SJCRH30 (cell line): Measurements from ENCODE around the gene CDK14. TPM values are rescaled to one million over a fixed set of nuclear protein-coding genes. Genes with fewer than 3 reads are reported as not detected.

ENCODE experiments used
- DNase-seq, 2 experiments: peaks; one replicate each; pipeline ENCODE4 v3.0.0-alpha.2; 2015 to 2020
- H3K27ac ChIP-seq: fragments of 250-450 bp; sonication (Bioruptor Pico); 2 replicates; pipeline ENCODE4 v1.5.1; 2020; ENCODE audit warnings: mild to moderate bottlenecking, moderate library complexity
- H3K27me3 ChIP-seq: fragments of 250-450 bp; sonication (Bioruptor Pico); 2 replicates; pipeline ENCODE4 v1.5.1; 2020; ENCODE audit warnings: mild to moderate bottlenecking, moderate library complexity
- H3K36me3 ChIP-seq: fragments of 250-450 bp; sonication (Bioruptor Pico); 2 replicates; pipeline ENCODE4 v1.5.1; 2020; ENCODE audit warnings: mild to moderate bottlenecking, moderate library complexity
- H3K4me1 ChIP-seq: fragments of 250-450 bp; sonication (Bioruptor Pico); 2 replicates; pipeline ENCODE4 v1.5.1; 2020; ENCODE audit warnings: mild to moderate bottlenecking, moderate library complexity
- H3K4me3 ChIP-seq: fragments of 250-450 bp; sonication (Bioruptor Pico); 2 replicates; pipeline ENCODE4 v1.5.1; 2020; ENCODE audit warnings: mild to moderate bottlenecking, moderate library complexity
- H3K9me3 ChIP-seq: fragments of 250-450 bp; sonication (Bioruptor Pico); replicated peaks from 2 replicates; pipeline ENCODE4 v1.5.1; 2020; ENCODE audit warnings: mild to moderate bottlenecking, moderate library complexity
- total RNA-seq: library from RNA; depleted of rRNA; stranded (reverse); fragments of >200 nt; shearing (Covaris generic); gene quantifications from 2 replicates; pipeline ENCODE4 v1.2.3, GENCODE V29; 2014

Gene CDK14
- total RNA-seq, 1 experiment from 2014 or later, result 78.2 TPM

DNA sequence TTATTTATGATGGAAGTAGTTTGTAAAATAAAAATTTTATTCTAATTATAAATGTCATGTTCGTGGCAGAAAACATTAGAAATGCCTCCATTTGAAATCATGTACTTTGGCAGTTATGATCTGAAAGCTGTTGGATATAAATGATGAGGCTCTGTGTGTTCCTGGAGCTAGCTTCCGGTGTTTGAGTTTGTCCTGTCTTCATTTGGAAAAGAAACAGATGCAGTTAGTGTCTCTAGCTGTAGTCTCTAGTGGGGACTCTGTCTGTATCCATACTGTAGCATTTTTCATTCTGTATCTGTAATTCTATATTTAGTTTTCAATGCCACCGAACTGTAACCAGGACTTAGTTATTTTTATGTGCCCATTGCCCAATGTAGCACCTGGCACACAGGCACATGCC is 471.1 kb downstream of the CDK14 start:
- H3K27ac ChIP-seq, result no peak overlapping the region

GRCh38 chr7:91068136-91068795 is 472.1 kb downstream of the CDK14 start:
- H3K27ac ChIP-seq, result no peak overlapping the region
- H3K36me3 ChIP-seq, result peaks cover 24% of the 10 kb centered on the region
- no peak for DNase-seq
- H3K9me3 ChIP-seq, result no peaks in the 10 kb centered on the region; the same call in 1 of the 2 replicates
- H3K27me3 ChIP-seq, result no peaks in the 10 kb centered on the region
- no peaks in the 10 kb centered on the region for H3K4me1 ChIP-seq
- no peak overlapping the region for H3K4me3 ChIP-seq

More for the DNA sequence above, 471.1 kb downstream of the CDK14 start:
- no peak for DNase-seq
- H3K36me3 ChIP-seq, result peaks cover 14% of the 10 kb centered on the region
- no peaks in the 10 kb centered on the region for H3K27me3 ChIP-seq
- H3K4me1 ChIP-seq, result no peaks in the 10 kb centered on the region
- no peaks in the 10 kb centered on the region; the same call in 1 of the 2 replicates for H3K9me3 ChIP-seq
- no peak overlapping the region for H3K4me3 ChIP-seq

DNA sequence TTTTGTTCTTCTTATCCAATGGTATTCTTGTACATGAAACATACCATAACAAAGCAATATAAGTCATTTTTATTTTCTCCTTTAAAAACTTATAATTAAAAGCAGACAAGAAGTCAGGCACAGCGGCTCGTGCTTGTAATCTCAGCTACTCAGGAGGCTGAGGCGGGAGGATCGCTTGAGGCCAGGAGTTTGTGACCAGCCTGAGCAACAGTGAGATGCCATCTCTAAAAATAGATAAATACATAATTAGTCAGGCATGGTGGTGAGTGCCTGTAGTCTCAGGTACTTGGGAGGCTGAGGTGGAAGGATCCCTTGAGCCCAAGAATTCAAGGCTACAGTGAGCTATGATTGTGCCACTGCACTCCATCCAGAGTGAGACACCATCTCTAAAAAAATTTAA is 473.0 kb downstream of the CDK14 start:
- H3K4me1 ChIP-seq, result no peaks in the 10 kb centered on the region
- no peak overlapping the region for H3K27ac ChIP-seq
- no peaks in the 10 kb centered on the region; the same call in 1 of the 2 replicates for H3K9me3 ChIP-seq
- no peaks in the 10 kb centered on the region for H3K27me3 ChIP-seq
- no peak for DNase-seq
- H3K36me3 ChIP-seq, result peaks cover 19% of the 10 kb centered on the region
- H3K4me3 ChIP-seq, result no peak overlapping the region

DNA sequence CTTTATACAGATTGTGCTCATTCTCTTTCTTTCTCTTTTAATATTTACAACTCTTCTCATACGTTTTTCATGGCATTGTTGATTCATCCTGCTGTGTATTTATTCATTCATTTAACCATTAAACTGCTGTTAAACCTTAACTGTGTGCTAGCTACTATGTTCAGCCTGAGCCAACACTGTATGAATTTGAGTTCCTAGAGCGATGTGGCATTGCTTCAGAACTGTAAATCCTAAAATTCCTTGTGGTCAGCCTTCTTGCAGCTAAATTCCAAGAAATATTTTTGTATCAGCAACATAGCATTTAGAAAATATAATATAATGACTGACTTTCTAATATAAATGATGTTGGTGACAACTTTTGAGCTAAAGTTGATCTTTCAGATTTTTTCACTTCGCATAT is 483.4 kb downstream of the CDK14 start:
- Histone ChIP-seq H3K9me3 (no peaks in the 10 kb centered on the region), H3K27ac (no peak overlapping the region), H3K36me3 (no peaks in the 10 kb centered on the region), H3K4me1 (peaks cover 10% of the 10 kb centered on the region), H3K27me3 (no peaks in the 10 kb centered on the region), H3K4me3 (no peak overlapping the region)
- no peak for DNase-seq

DNA sequence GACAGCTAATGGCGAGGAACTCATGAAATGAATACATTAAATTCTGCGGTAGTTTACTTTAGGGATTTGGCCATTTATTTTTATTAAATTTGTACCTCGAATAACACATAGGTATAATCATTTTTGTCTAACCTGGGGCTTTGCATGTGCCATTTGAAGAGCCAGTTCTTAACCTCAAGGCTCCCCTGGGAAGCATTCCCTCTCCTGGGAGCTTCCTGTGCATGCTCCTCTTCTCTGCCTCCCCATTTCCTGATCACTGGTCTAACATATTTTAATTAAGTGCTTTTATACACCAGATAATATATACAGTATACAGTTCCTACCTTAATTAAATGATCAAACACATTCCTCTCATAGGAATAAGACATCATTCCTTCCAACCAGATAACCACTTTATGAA is 484.2 kb downstream of the CDK14 start:
- H3K27ac ChIP-seq, result no peak overlapping the region
- no peak for DNase-seq

DNA sequence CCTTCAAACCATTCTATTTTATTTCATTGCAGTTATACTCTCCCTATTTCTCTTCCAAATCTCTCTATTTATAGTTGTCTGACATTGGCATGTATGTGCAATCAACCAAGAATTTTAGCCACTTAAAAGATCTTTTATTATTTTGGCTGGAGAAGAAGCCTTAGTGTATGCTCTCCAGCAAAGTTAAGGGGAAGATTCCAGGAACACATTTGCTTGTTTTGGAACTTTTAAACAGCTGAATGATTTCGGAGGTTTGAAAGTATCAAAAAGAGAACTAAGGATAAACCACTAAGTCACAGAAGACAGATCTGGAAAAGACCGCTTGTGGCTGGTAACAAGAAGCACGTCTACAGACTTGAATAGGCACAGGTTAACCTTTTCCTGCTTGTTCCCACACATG is 485.9 kb downstream of the CDK14 start:
- Histone ChIP-seq H3K4me3 (no peak overlapping the region), H3K36me3 (no peaks in the 10 kb centered on the region), H3K27ac (no peak overlapping the region), H3K9me3 (no peaks in the 10 kb centered on the region), H3K27me3 (no peaks in the 10 kb centered on the region), H3K4me1 (peaks cover 10% of the 10 kb centered on the region)
- DNase-seq, result no peak

More for the DNA sequence above, 484.2 kb downstream of the CDK14 start:
- H3K4me1 ChIP-seq, result peaks cover 10% of the 10 kb centered on the region
- no peaks in the 10 kb centered on the region for H3K27me3 ChIP-seq
- no peaks in the 10 kb centered on the region for H3K9me3 ChIP-seq
- no peak overlapping the region for H3K4me3 ChIP-seq
- H3K36me3 ChIP-seq, result no peaks in the 10 kb centered on the region

DNA sequence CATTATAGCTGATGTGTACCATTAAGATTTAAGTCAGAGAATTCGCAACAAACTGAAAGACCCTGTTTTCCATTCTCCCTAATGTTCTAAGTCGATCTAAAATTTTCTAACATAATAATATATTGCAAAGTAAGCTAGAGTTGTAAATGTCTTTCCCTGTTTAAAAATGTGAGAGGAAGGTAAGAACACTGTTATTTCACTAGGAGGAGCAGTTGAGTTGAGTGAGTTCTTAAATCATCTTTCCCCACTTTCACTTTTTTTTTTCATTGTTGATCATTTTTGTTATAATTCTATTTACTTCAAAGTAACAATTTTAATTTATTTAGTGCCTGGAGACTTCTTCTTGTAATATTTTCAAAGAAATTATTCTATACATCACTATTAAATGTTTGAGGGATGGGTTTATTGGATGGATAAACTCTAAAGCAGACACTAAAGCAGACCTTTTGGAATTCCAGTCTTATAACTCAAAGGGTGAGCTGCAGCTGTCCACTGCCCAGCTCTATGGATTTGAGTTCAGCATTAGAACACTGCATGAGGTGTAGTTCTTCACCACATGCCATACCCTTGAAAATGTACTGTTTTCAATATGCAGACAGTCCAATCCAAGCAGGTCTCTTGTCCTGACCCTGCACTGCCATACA is 486.9 kb downstream of the CDK14 start:
- DNase-seq, result peak in 1 of 2 experiments; percentile 47
- peaks cover 10% of the 10 kb centered on the region for H3K4me1 ChIP-seq
- no peaks in the 10 kb centered on the region for H3K36me3 ChIP-seq
- H3K9me3 ChIP-seq, result no peaks in the 10 kb centered on the region
- no peak overlapping the region for H3K27ac ChIP-seq
- H3K4me3 ChIP-seq, result no peak overlapping the region
- H3K27me3 ChIP-seq, result no peaks in the 10 kb centered on the region

GRCh38 chr7:91083855-91084644 is 487.9 kb downstream of the CDK14 start:
- no peaks in the 10 kb centered on the region for H3K9me3 ChIP-seq
- no peak overlapping the region for H3K27ac ChIP-seq
- no peaks in the 10 kb centered on the region for H3K27me3 ChIP-seq
- peaks cover 11% of the 10 kb centered on the region for H3K4me1 ChIP-seq
- DNase-seq, result peak; percentile 9 to 29
- H3K4me3 ChIP-seq, result no peak overlapping the region
- H3K36me3 ChIP-seq, result no peaks in the 10 kb centered on the region

- no peak for DNase-seq
- Histone ChIP-seq H3K9me3 (no peaks in the 10 kb centered on the region), H3K27ac (no peak overlapping the region), H3K36me3 (no peaks in the 10 kb centered on the region), H3K4me3 (no peak overlapping the region), H3K27me3 (no peaks in the 10 kb centered on the region), H3K4me1 (peaks cover 3% of the 10 kb centered on the region)
These were observed 489.1 kb downstream of the CDK14 start for GRCh38 chr7:91085175-91085574.

- Histone ChIP-seq H3K9me3 (no peaks in the 10 kb centered on the region), H3K4me1 (peaks cover 3% of the 10 kb centered on the region), H3K4me3 (no peak overlapping the region), H3K27ac (no peak overlapping the region), H3K36me3 (no peaks in the 10 kb centered on the region), H3K27me3 (no peaks in the 10 kb centered on the region)
- DNase-seq, result no peak
These were observed 490.1 kb downstream of the CDK14 start for GRCh38 chr7:91086200-91086599.

GRCh38 chr7:91088156-91088555 is 492.0 kb downstream of the CDK14 start:
- no peak for DNase-seq
- H3K9me3 ChIP-seq, result no peaks in the 10 kb centered on the region
- H3K36me3 ChIP-seq, result 0 out of 2 replicates have a peak, but pooled peaks cover 2% of the 10 kb centered on the region
- no peak overlapping the region for H3K4me3 ChIP-seq
- no peaks in the 10 kb centered on the region for H3K27me3 ChIP-seq
- H3K4me1 ChIP-seq, result peaks cover 3% of the 10 kb centered on the region
- no peak overlapping the region for H3K27ac ChIP-seq

- no peaks in the 10 kb centered on the region for H3K27me3 ChIP-seq
- no peak overlapping the region for H3K27ac ChIP-seq
- H3K4me1 ChIP-seq, result peaks cover 3% of the 10 kb centered on the region; the same call in 1 of the 2 replicates
- no peak for DNase-seq
- no peak overlapping the region for H3K4me3 ChIP-seq
- no peaks in the 10 kb centered on the region for H3K9me3 ChIP-seq
- 0 out of 2 replicates have a peak, but pooled peaks cover 2% of the 10 kb centered on the region for H3K36me3 ChIP-seq
These were observed 492.6 kb downstream of the CDK14 start for GRCh38 chr7:91088691-91089090.

DNA sequence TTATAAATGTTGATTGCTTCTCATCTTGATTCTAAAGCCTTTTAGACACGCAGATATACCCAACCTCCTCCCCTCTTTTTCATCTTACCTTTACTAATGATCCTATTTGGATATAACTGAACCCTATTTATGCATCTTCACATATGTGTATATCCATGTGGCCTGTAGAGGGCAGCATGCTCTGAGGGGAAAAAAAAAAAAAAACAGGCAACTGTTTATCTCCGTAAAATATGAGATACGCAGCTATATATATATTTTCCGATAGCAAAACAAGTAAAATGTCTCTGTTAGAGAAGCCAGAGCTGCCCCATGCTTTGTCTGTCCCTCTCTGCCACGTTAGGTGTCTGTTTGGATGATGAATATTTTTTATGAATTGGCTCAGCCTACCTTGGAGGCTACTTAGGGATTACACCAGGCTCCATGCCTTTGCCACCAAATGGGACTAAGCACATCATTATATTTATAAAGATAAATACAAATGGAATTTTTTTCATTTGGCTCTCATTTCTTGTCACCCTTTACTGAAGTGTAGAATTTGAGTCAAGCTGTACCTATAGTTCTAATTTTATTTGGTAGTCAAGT is 493.4 kb downstream of the CDK14 start:
- H3K36me3 ChIP-seq, result 0 out of 2 replicates have a peak, but pooled peaks cover 2% of the 10 kb centered on the region
- H3K4me1 ChIP-seq, result peaks cover 3% of the 10 kb centered on the region; the same call in 1 of the 2 replicates
- no peak overlapping the region for H3K4me3 ChIP-seq
- H3K27me3 ChIP-seq, result no peaks in the 10 kb centered on the region
- H3K27ac ChIP-seq, result no peak overlapping the region
- H3K9me3 ChIP-seq, result no peaks in the 10 kb centered on the region
- peak in 1 of 2 experiments; percentile 68 for DNase-seq

DNA sequence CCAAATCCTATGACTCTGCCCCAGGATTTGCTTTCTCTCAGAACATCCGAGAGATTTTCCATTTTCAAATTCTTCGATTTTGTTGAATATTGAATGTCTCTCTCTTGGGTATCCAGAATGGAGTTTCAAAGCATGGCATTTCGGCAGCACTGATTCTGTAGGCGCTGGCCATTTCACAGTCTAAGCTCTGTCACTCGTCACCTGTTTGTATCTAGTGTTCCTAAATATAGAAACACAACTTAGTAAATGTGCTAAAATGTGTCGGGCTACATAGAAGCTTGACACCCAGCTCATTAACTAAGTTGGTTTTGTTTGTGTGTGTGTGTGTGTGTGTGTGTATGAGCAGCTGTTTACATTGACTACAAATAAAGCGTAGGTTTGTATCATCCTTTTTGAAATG is 494.6 kb downstream of the CDK14 start:
- Histone ChIP-seq H3K27ac (no peak overlapping the region), H3K27me3 (no peaks in the 10 kb centered on the region), H3K36me3 (peaks cover 6% of the 10 kb centered on the region; the same call in 1 of the 2 replicates), H3K9me3 (no peaks in the 10 kb centered on the region), H3K4me1 (peaks cover 3% of the 10 kb centered on the region; the same call in 1 of the 2 replicates), H3K4me3 (no peak overlapping the region)
- no peak for DNase-seq
